Central memory CD8-positive, alpha-beta T cell (primary cell): ENCODE measurements around the gene ENSA.
A peak's percentile ranks its signal among the peaks of the same experiment; 100 is the strongest.
"Not testable (repeated sequence)": the region's sequence is repeated elsewhere in the genome, so short reads cannot be mapped to it uniquely, and the experiment has no call there.

ENCODE experiments used
- ATAC-seq: fragments of 150-1000 bp; cut with Tn5 transposase; replicated peaks from 2 replicates; pipeline ENCODE4 v1.10.0; 2022; ENCODE audit warnings: mild to moderate bottlenecking, moderate FRiP score, moderate number of reproducible peaks; ENCODE audit not compliant: poor library complexity, severe bottlenecking; ENCODE audit errors: extremely low read depth
- DNase-seq, 2 donors: peaks; one replicate each; pipeline ENCODE4 v3.0.0; 2021; ENCODE audit warnings: low spot score in 2 of 2
- H3K27ac Mint-ChIP-seq: one replicate; pipeline ENCODE4 v1.8.0; 2022; ENCODE audit warnings: low read depth, mild to moderate bottlenecking, moderate library complexity, mixed read lengths
- H3K27me3 Mint-ChIP-seq: one replicate; pipeline ENCODE4 v1.8.0; 2022; ENCODE audit warnings: mixed read lengths
- H3K36me3 Mint-ChIP-seq: one replicate; pipeline ENCODE4 v1.8.0; 2022; ENCODE audit warnings: mild to moderate bottlenecking, moderate library complexity, mixed read lengths; ENCODE audit not compliant: insufficient read depth
- H3K4me1 Mint-ChIP-seq: one replicate; pipeline ENCODE4 v1.8.0; 2022; ENCODE audit warnings: mixed read lengths
- H3K4me3 Mint-ChIP-seq: one replicate; pipeline ENCODE4 v1.8.0; 2022; ENCODE audit warnings: mild to moderate bottlenecking, moderate library complexity, mixed read lengths
- H3K9me3 Mint-ChIP-seq: one replicate; pipeline ENCODE4 v1.8.0; 2022; ENCODE audit warnings: mixed read lengths

Gene ENSA

GRCh38 chr1:150576794-150577556 is 52.4 kb downstream of the ENSA start:
- Mint-ChIP-seq H3K27me3 (no peaks in the 10 kb centered on the region), H3K4me3 (peak overlapping the region; percentile 99), H3K27ac (peak overlapping the region; percentile 98), H3K9me3 (no peaks in the 10 kb centered on the region), H3K36me3 (peaks cover 78% of the 10 kb centered on the region), H3K4me1 (peaks cover 51% of the 10 kb centered on the region)
- ATAC-seq (no peak), DNase-seq (no peak)

- no peak for DNase-seq
- Mint-ChIP-seq H3K4me1 (peaks cover 51% of the 10 kb centered on the region), H3K4me3 (peak overlapping the region; percentile 99), H3K27ac (peak overlapping the region; percentile 98), H3K36me3 (peaks cover 85% of the 10 kb centered on the region), H3K9me3 (no peaks in the 10 kb centered on the region), H3K27me3 (no peaks in the 10 kb centered on the region)
- ATAC-seq: no peak
These were observed 53.1 kb downstream of the ENSA start for GRCh38 chr1:150576367-150576711.

GRCh38 chr1:150575518-150576366 is 53.7 kb downstream of the ENSA start:
- no peaks in the 10 kb centered on the region for H3K9me3 Mint-ChIP-seq
- no peaks in the 10 kb centered on the region for H3K27me3 Mint-ChIP-seq
- H3K27ac Mint-ChIP-seq: peak overlapping the region; percentile 98
- ATAC-seq: no peak
- peak overlapping the region; percentile 99 for H3K4me3 Mint-ChIP-seq
- DNase-seq: no peak
- H3K4me1 Mint-ChIP-seq: peaks cover 54% of the 10 kb centered on the region
- peaks cover 91% of the 10 kb centered on the region for H3K36me3 Mint-ChIP-seq

GRCh38 chr1:150575072-150575489 is 54.3 kb downstream of the ENSA start:
- Mint-ChIP-seq H3K4me3 (peak overlapping the region; percentile 99), H3K36me3 (peaks cover 93% of the 10 kb centered on the region), H3K9me3 (no peaks in the 10 kb centered on the region), H3K27ac (peak overlapping the region; percentile 98), H3K27me3 (no peaks in the 10 kb centered on the region), H3K4me1 (peaks cover 54% of the 10 kb centered on the region)
- no peak for ATAC-seq
- DNase-seq: no peak

GRCh38 chr1:150574260-150575071 is 54.9 kb downstream of the ENSA start:
- no peak for ATAC-seq
- DNase-seq: no peak
- H3K27me3 Mint-ChIP-seq: no peaks in the 10 kb centered on the region
- H3K36me3 Mint-ChIP-seq: peaks cover 97% of the 10 kb centered on the region
- H3K9me3 Mint-ChIP-seq: no peaks in the 10 kb centered on the region
- H3K4me1 Mint-ChIP-seq: peaks cover 57% of the 10 kb centered on the region
- H3K4me3 Mint-ChIP-seq: peak overlapping the region; percentile 99
- H3K27ac Mint-ChIP-seq: peak overlapping the region; percentile 98

GRCh38 chr1:150573648-150574071 is 55.8 kb downstream of the ENSA start:
- Mint-ChIP-seq H3K36me3 (peaks cover 97% of the 10 kb centered on the region), H3K27ac (peak overlapping the region; percentile 98), H3K4me1 (peaks cover 65% of the 10 kb centered on the region), H3K4me3 (peak overlapping the region; percentile 99)
- not testable (repeated sequence) for H3K27me3 Mint-ChIP-seq, ATAC-seq, H3K9me3 Mint-ChIP-seq, DNase-seq

- Mint-ChIP-seq H3K27ac (peak overlapping the region; percentile 98), H3K9me3 (no peaks in the 10 kb centered on the region), H3K36me3 (peaks cover 94% of the 10 kb centered on the region), H3K27me3 (no peaks in the 10 kb centered on the region), H3K4me1 (peaks cover 70% of the 10 kb centered on the region), H3K4me3 (peak overlapping the region; percentile 99)
- no peak for ATAC-seq
- DNase-seq: no peak
These were observed 56.3 kb downstream of the ENSA start for GRCh38 chr1:150572918-150573647.
